Nephron (organoid): Measurements from ENCODE around the gene AMELX.

Source experiments
- H3K27ac Mint-ChIP-seq, 3 experiments: 2 replicates each; pipeline ENCODE4 v1.8.0; 2020; ENCODE audit warnings: mixed read lengths in 3 of 3, mild to moderate bottlenecking in 2 of 3, moderate library complexity in 1 of 3
- H3K27me3 Mint-ChIP-seq: 2 replicates; pipeline ENCODE4 v1.8.0; 2021; ENCODE audit warnings: low read depth, mild to moderate bottlenecking, moderate library complexity, mixed read lengths
- H3K36me3 Mint-ChIP-seq: 2 replicates; pipeline ENCODE4 v1.8.0; 2020; ENCODE audit warnings: low read depth, mixed read lengths
- H3K4me1 Mint-ChIP-seq: 2 replicates; pipeline ENCODE4 v1.8.0; 2020; ENCODE audit warnings: mixed read lengths
- H3K4me3 Mint-ChIP-seq, 3 experiments: 2 replicates each; pipeline ENCODE4 v1.8.0; 2020; ENCODE audit warnings: mild to moderate bottlenecking in 3 of 3, mixed read lengths in 3 of 3, moderate library complexity in 2 of 3
- H3K9me3 Mint-ChIP-seq: 2 replicates; pipeline ENCODE4 v1.8.0; 2020; ENCODE audit warnings: mixed read lengths
- TF ChIP-seq, protein P1 (sequence below), 3 experiments: fragments of 200-600 bp; sonication (generic); IDR thresholded peaks; one replicate each; pipeline ENCODE4 v1.5.0; 2021; ENCODE audit warnings: antibody characterized with exemption in 3 of 3; ENCODE audit not compliant: unreplicated experiment in 3 of 3

The AMELX gene

DNA sequence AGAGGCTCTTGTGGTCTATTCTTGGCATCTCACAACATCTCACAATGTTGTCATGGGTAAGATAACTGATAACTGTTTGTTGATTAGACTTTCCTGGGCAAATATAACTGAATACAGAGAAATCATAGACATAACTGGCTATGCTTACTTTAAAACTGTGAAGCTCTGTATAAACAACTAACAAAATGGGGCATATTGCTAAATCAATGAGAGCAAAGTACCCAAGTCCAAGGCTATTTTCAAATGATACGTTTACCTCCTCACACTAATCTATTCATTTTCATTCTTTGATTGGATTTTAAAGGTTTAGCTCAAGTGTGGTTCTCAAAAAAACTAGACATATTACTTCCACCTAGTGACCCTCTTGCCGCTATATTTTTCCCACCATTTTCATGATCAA, 38.6 kb downstream of the AMELX start:
- no peak overlapping the region for H3K4me3 Mint-ChIP-seq
- H3K4me1 Mint-ChIP-seq: no peaks in the 10 kb centered on the region
- no peaks in the 10 kb centered on the region for H3K27me3 Mint-ChIP-seq
- H3K36me3 Mint-ChIP-seq: no peaks in the 10 kb centered on the region
- H3K27ac Mint-ChIP-seq: no peak overlapping the region
- peaks cover 7% of the 10 kb centered on the region for H3K9me3 Mint-ChIP-seq
- TF ChIP-seq, protein P1, sequence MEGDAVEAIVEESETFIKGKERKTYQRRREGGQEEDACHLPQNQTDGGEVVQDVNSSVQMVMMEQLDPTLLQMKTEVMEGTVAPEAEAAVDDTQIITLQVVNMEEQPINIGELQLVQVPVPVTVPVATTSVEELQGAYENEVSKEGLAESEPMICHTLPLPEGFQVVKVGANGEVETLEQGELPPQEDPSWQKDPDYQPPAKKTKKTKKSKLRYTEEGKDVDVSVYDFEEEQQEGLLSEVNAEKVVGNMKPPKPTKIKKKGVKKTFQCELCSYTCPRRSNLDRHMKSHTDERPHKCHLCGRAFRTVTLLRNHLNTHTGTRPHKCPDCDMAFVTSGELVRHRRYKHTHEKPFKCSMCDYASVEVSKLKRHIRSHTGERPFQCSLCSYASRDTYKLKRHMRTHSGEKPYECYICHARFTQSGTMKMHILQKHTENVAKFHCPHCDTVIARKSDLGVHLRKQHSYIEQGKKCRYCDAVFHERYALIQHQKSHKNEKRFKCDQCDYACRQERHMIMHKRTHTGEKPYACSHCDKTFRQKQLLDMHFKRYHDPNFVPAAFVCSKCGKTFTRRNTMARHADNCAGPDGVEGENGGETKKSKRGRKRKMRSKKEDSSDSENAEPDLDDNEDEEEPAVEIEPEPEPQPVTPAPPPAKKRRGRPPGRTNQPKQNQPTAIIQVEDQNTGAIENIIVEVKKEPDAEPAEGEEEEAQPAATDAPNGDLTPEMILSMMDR (IDR thresholded peaks at IDR 0.05; ENCODE audit: unreplicated experiment in 3 of 3): no peak

DNA sequence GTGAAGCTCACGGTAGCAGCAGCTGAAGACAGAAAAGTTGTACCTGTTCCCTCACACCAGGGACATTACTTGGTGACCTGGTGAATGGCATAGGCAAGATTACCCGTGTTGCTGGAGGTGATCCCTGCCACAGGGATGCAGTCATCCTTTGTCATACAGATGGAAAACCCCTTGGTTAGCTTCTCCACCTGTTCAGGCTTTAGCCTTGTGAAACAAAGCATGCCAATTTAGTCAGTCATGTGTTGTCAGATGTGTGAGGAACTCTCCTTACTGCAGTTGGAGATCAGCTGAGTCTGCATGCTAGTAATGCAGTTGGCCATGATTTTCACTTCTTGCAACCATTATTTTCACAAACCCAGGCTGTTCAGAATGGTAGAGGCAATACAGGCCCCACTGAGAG, 41.0 kb downstream of the AMELX start:
- TF ChIP-seq, protein P1 (IDR thresholded peaks at IDR 0.05; ENCODE audit: unreplicated experiment in 3 of 3): no peak

DNA sequence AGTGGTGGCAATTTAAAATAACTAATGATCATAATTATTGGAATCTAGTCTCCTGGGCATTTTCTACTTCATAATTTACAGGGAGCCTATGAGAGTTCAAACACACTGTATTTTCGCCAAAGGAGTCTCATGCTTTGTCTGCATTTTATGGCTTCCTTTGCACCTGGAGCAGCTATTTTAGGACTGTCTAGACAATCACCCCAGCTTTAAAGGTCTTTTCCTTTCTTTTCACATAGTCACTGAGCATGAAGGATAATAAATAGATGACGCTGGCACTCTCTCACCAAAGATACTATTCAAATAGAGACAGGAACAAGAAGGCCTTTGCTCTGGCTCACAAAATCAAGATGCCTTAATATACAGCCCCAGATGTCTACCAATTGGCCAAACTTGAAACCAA, 43.0 kb downstream of the AMELX start:
- TF ChIP-seq, protein P1 (IDR thresholded peaks at IDR 0.05; ENCODE audit: unreplicated experiment in 3 of 3): no peak
- H3K36me3 Mint-ChIP-seq: no peaks in the 10 kb centered on the region
- H3K4me1 Mint-ChIP-seq: no peaks in the 10 kb centered on the region
- peaks cover 3% of the 10 kb centered on the region for H3K27me3 Mint-ChIP-seq
- H3K4me3 Mint-ChIP-seq: no peak overlapping the region
- peaks cover 7% of the 10 kb centered on the region for H3K9me3 Mint-ChIP-seq
- H3K27ac Mint-ChIP-seq: peak overlapping the region in 2 of 3 experiments; percentile 16 to 37

More for the DNA sequence above, 41.0 kb downstream of the AMELX start:
- Mint-ChIP-seq H3K9me3 (peaks cover 7% of the 10 kb centered on the region), H3K4me3 (no peak overlapping the region), H3K27me3 (peaks cover 1% of the 10 kb centered on the region), H3K27ac (no peak overlapping the region), H3K36me3 (no peaks in the 10 kb centered on the region), H3K4me1 (no peaks in the 10 kb centered on the region)

DNA sequence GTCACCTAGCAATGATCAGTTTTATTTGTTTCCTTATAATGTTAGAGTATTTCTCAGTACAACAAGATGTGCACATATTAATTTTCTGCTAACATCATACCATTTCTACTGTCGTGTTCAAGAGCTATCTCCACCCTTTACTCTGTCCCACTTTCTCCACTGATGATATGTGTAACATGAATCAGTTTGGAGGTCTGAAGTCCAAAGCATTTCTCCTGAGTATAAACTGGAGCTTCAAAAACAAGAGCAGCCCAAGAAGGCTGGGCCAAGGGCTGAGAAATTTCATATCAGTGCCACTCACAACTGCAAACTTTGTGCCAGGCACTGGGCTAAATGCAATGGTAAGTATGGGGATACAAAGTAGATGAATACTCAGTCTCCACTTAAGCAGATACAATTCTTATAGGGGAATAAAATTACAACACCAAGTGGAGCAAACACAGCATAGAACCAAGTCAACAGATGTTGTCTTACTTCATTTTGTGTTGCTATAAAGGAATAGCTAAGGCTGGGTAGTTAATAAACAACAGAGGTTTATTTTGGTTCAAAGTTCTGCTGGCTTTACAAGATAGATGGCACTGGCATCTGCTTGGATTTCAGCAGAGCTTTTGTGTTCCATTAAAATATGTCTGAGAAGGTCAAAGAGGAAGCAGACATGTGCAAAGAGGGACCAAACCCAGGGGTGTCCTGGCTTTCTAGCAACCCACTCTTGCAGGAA, 44.2 kb downstream of the AMELX start:
- no peaks in the 10 kb centered on the region for H3K36me3 Mint-ChIP-seq
- H3K27ac Mint-ChIP-seq: peak overlapping the region in 1 of 3 experiments; percentile 59
- H3K4me3 Mint-ChIP-seq: no peak overlapping the region
- TF ChIP-seq, protein P1 (IDR thresholded peaks at IDR 0.05; ENCODE audit: unreplicated experiment in 3 of 3): no peak
- H3K9me3 Mint-ChIP-seq: peaks cover 7% of the 10 kb centered on the region
- peaks cover 3% of the 10 kb centered on the region for H3K27me3 Mint-ChIP-seq
- peaks cover 8% of the 10 kb centered on the region for H3K4me1 Mint-ChIP-seq

DNA sequence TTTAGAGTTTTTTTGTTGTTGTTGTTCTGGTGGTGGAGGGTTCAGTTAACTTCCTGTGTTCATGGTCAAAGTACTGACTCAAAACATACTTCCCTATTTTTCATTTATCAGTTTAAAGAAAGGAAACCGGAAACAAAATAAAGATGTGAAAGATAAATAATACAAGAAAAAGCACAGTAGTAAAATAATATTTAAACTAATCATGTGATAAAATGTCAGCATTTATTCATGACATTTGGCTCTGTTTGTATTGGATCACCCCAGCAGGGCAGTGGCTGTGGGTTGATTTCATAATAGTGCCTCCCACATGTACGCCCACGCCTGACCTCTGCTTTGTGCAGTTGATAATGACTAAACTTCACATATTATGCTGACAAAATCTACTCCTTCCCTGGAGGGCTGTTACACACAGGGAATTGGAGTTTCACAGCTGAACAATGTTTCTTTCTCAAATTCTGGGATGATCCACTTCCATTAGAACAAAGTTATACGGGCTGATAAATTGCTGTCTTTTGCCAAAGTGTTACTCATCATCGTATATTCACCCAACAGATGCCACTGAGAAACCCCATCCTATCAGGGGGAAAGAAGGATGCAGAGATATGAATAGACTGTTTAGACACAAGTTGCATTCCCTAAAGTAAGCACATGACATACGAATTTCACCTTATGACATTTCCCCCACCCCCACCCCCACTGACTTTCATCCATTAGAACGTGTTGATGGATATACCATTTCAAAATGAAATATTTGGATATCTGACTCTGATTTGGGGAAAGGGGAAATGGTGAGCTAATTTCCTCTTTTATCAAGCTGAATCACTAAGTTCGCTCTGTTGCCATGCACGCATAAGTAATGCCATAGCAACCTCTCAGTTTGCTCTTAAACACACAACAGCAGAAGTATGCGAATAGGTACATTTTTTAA, 48.3 kb downstream of the AMELX start:
- H3K4me3 Mint-ChIP-seq: no peak overlapping the region
- H3K9me3 Mint-ChIP-seq: peaks cover 2% of the 10 kb centered on the region
- peaks cover 8% of the 10 kb centered on the region for H3K4me1 Mint-ChIP-seq
- no peaks in the 10 kb centered on the region for H3K36me3 Mint-ChIP-seq
- peak overlapping the region; percentile 6 to 75 (median 28) for H3K27ac Mint-ChIP-seq
- TF ChIP-seq, protein P1 (IDR thresholded peaks at IDR 0.05; ENCODE audit: unreplicated experiment in 3 of 3): no peak
- H3K27me3 Mint-ChIP-seq: peaks cover 3% of the 10 kb centered on the region
